HG02588 (cell line): ENCODE results near the gene CMTM1.
"Not testable (repeated sequence)": the region's sequence is repeated elsewhere in the genome, so short reads cannot be mapped to it uniquely, and the experiment has no call there.

Source experiments
- ATAC-seq: cut with Tn5 transposase; IDR thresholded peaks from one replicate; pipeline ENCODE4 v1.9.1; 2021; ENCODE audit warnings: mild to moderate bottlenecking, moderate library complexity; ENCODE audit not compliant: unreplicated experiment

CMTM1 gene

DNA sequence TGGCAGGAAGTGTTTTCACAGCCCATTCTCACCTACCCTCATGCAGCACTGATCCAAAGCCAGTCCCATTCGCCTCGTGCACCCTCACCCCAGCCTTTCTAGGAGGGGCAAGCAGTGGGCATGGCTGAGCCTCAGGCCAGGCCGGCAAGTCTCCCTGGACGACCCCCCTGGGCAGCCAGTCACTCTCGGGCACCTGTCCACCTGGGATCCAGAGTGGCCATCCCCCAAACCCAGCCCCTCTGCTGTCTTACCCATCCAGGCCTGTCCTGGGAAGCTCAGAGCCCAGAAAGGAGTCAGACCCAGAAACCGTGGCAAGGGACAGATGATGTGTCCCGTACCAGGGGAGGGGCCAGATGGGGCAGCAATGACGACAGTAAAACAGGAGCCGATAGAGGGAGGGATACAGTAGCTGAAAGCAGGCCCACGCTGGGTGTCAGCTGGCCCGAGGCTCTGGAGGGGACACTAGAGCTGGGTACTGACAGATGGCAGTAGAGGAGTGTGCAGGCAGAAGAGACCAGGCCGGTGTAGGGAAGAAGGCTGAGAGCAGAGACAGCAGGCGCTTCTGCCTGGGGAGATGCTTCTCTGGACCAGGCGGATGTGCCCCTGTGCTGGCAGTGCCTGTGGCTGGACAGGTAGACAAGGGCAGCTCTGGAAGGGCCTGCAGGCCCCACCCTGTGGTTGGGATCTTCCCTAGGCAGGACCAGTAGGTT is 44.0 kb downstream of the CMTM1 start:
- no peak for ATAC-seq

DNA sequence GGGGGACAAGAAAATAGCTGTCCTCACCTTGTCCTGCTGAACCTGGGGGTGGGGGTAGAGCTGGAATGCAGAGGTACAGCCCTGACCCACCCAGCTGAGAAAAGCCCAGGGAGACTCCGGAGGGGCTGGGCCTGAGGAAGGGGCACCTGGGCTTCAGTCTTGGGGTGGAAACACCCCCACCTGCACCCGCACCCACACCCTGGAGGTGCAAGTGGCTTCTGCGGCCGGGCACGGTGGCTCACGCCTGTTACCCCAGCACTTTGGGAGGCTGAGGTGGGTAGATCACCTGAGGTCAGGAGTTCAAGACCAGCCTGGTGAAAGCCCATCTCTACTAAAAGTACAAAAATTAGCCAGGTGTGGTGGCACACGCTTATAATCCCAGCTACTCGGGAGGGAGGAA is 45.7 kb downstream of the CMTM1 start:
- ATAC-seq, result not testable (repeated sequence)

GRCh38 chr16:66612422-66612821 is 46.2 kb downstream of the CMTM1 start:
- ATAC-seq, result no peak

- ATAC-seq, result no peak
Measured at GRCh38 chr16:66614161-66614802, 48.0 kb downstream of the CMTM1 start.

GRCh38 chr16:66616169-66616568 is 49.9 kb downstream of the CMTM1 start:
- no peak for ATAC-seq

- no peak for ATAC-seq
Measured at GRCh38 chr16:66616592-66616991, 50.4 kb downstream of the CMTM1 start.

DNA sequence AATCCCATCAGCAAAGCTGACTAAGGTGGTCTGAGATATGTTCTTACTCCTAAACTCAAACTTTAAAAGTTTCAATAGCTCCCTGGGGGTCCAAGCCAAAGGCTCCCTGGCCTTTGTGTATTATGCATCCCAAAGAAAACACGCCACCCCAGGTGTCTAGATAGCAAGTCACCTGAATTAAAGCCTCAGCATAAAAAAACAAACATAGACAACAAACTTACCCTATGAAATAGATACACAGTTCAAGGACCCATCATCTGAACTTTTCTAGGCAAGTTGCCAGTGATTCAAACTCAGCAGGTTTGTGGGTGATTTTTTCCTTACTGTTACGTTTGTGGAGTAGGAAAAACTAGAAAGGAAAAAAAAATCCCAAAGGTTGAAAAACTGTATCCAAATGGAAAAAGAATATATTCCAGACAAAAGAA is 50.8 kb downstream of the CMTM1 start:
- ATAC-seq, result no peak

DNA sequence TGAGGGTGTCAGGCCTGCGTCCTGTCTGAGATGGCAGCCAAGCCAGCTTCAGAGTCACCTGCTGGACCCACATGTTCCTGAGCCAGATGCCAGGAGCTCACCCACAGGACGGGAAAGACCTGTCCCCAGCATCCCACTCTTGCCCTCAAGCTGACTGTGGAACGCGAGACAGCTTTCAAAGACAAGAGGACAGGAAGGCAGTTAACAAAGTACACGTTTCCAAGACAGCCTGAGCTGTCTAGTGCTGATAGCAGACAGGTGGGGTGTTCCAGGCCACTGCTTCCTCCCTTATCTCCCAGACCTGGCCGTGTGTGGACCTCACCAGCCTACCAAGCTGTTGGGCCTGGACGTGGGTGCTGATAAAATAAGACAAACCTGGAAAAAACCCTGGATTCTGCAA is 51.5 kb downstream of the CMTM1 start:
- no peak for ATAC-seq

- no peak for ATAC-seq
Measured at GRCh38 chr16:66618588-66619375, 52.5 kb downstream of the CMTM1 start.

DNA sequence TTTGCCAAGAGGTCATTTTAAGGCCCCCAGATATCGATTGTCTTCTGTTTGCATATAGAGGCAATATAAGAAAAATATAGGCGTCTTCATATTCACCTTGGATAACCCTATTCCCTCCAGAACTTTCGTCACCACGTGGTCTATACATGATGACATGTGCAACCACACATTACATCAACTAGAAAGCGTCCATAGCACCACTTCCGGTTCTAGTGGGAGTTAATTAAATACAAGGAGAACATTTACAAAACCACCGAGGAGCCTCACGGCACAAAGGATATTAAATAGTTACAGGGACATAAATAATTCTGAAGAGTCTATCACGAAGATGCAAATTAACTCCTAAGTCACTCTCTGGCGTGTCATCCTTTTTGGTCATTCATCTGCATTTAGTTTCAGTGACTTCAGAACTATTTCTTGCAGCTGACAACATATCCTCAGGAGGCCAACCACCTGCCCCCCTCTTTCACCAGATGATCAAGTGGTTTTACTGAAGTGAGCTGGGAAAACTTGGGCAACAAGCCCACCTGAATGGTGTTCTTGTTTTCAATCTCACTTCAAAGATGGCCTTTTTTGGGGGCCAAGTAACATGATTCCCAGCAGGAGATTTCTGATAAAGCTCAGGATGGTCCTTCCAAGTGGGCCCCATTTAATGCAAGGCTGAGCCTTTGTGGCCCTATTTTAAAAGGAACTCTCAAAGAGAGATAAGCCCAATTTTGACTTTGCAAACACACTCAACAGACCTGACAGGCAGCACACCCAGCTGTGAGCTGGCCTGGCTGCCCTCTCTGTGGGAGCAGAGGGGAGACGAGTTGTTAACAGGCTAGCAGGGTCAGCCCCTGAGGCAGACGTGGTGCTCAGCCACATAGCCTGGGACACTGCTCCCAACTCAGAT is 53.5 kb downstream of the CMTM1 start:
- ATAC-seq, result no peak

DNA sequence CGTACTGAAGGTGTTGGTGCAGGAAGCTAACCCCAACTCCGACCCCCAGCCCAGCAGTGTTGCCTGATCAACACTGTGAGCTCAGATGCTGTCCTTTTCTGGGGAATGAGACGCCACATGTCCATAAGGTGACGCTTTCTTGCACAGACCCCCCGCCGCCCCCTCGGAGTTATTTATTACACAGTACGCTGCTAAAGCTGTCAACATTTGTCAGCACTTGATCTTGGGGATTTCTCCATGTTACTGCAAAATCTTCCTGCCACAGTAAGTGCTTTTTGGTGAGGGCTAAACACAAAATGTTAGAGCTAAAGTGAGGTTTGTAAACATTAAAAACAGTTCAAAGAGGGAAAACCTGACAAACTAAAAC is 54.2 kb downstream of the CMTM1 start:
- ATAC-seq, result no peak

DNA sequence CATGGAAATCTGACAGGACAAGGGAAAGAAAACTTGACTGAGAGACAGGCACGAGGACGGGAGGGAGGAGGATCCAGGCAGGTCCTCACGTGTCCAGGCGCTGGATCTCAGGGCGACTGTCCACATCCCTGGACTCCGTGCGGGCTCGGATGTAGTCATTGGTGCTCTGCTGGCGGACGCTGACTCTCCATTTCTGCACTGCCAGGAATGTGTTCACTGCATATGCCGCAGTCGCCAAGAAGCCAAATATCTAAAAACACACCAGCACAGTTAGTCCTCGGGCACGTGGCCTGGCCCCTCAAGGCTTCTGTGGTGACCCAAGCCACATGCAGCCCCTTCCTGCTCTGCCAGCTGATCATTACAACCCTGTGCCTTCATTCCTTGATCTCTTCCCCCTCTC is 55.7 kb downstream of the CMTM1 start:
- no peak for ATAC-seq

GRCh38 chr16:66622863-66623262 is 56.6 kb downstream of the CMTM1 start:
- no peak for ATAC-seq

- no peak for ATAC-seq
Measured at GRCh38 chr16:66623755-66624154, 57.5 kb downstream of the CMTM1 start.

DNA sequence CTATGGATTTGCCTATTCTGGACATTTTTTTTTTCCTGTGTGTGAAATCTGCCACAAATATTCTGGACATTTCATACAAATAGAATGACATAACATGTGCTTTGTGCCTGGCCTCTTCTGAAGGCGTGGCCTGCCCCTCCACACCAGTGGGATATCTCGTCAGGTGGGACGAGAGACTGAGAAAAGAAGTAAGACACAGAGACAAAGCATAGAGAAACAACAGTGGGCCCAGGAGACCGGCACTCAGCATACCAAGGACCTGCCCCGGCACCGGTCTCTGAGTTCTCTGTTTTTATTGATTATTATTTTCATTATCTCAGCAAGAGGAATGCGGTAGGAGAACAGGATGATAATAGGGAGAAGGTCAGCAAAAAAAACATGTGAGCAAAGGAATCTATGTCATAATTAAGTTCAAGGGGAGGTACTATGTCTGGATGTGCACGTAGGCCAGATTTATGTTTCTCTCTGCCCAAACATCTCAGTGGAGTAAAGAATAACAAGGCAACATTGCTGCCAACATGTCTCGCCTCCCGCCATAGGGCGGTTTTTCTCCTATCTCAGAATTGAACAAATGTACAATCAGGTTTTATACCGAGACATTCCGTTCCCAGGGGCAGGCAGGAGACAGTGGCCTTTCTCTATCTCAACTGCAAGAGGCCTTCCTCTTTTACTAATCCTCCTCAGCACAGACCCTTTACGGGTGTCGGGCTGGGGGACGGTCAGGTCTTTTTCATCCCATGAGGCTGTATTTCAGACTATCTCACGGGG is 61.6 kb downstream of the CMTM1 start:
- not testable (repeated sequence) for ATAC-seq
